Measurements from ENCODE around the gene BORCS6.

The BORCS6 gene

DNA sequence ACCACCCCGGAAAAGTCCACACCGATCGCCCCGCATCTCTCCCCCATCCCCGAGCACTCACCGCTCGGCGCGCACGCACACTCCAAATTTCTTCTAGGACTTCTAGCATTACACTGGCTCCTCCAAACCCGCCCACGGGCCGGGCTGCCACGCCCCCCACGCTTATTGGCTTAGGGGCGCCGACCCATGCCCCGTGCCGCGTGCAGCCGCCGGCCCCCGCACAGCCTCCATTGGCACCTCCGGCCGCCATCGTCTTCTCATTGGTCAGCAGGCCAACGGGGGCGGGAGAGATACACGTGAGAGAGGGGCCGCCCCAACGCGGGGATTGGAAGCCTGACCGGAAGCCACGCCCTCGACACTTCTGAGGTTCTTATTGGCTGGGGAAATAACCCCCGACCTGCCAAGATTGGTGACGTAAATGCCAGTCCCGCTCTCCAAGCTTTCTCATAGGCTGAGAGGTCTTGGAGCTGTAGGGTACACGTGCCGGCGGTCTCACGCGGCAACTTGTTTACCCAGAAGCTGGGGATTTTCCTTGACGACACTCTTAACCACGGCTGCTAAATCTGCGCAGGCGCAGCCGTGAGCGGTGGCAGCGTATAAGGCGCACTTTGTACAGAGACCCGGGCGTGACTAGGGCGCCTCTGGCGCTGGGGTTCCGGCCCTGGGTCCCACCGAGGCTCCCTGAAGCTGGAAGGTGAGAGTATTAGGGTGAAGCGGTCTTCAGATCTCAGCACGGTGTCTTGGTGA, 33.6 kb downstream of the BORCS6 start:
- TF ChIP-seq GABPA (IDR thresholded peaks at IDR 0.05; ENCODE audit: low read depth), result peak; percentile 42; the same call in 1 of the 2 replicates
- TF ChIP-seq POLR2AphosphoS5 (IDR thresholded peaks at IDR 0.05; ENCODE audit: low read depth), result no peak
- no peak for TF ChIP-seq CTCF (IDR thresholded peaks at IDR 0.05; ENCODE audit: insufficient read depth, low read length)
- no peak for TF ChIP-seq SPI1 (IDR thresholded peaks at IDR 0.05; ENCODE audit: borderline replicate concordance, low read depth)
- TF ChIP-seq REST (IDR thresholded peaks at IDR 0.05; ENCODE audit: insufficient replicate concordance, low read depth), result peak; percentile 38
- no peaks in the 10 kb centered on the region for H3K27me3 ChIP-seq (ENCODE audit: insufficient read depth, poor library complexity, severe bottlenecking)
- peak overlapping the region; percentile 47 for H3K4me3 ChIP-seq (replicated peaks; ENCODE audit: insufficient read depth, low read length)
- peak; percentile 94 to 99 for DNase-seq (ENCODE audit: low read depth in 1 of 2, low spot score in 1 of 2)
- peak overlapping the region; percentile 75 for H3K27ac ChIP-seq (replicated peaks)

DNA sequence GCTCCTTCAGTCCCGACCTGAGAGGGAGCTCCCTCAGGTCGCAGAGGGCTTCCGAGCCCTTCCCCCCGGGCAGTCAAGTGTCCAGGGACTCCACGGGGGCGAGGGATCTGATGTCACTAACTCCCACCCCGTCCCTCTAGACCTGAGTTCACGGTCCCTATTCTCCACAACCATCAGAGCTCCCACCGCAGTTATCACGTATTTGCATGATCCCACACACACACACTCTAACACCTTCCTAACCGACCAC, 34.1 kb downstream of the BORCS6 start:
- DNase-seq (ENCODE audit: low read depth in 1 of 2, low spot score in 1 of 2), result no peak
- Histone ChIP-seq H3K27me3 (ENCODE audit: insufficient read depth, poor library complexity, severe bottlenecking) (no peaks in the 10 kb centered on the region), H3K4me3 (replicated peaks; ENCODE audit: insufficient read depth, low read length) (peak overlapping the region; percentile 47), H3K27ac (replicated peaks) (peak overlapping the region; percentile 56)
- TF ChIP-seq POLR2AphosphoS5 (IDR thresholded peaks at IDR 0.05; ENCODE audit: low read depth), result no peak

GRCh38 chr17:8155231-8155995, 34.6 kb downstream of the BORCS6 start:
- TF ChIP-seq GABPA (IDR thresholded peaks at IDR 0.05; ENCODE audit: low read depth) (no peak), REST (IDR thresholded peaks at IDR 0.05; ENCODE audit: insufficient replicate concordance, low read depth) (no peak), SPI1 (IDR thresholded peaks at IDR 0.05; ENCODE audit: borderline replicate concordance, low read depth) (no peak), CTCF (IDR thresholded peaks at IDR 0.05; ENCODE audit: insufficient read depth, low read length) (no peak), POLR2AphosphoS5 (IDR thresholded peaks at IDR 0.05; ENCODE audit: low read depth) (no peak)
- Histone ChIP-seq H3K27ac (replicated peaks) (peak overlapping the region; percentile 56), H3K4me3 (replicated peaks; ENCODE audit: insufficient read depth, low read length) (peak overlapping the region; percentile 47), H3K27me3 (ENCODE audit: insufficient read depth, poor library complexity, severe bottlenecking) (no peaks in the 10 kb centered on the region)
- no peak for DNase-seq (ENCODE audit: low read depth in 1 of 2, low spot score in 1 of 2)

DNA sequence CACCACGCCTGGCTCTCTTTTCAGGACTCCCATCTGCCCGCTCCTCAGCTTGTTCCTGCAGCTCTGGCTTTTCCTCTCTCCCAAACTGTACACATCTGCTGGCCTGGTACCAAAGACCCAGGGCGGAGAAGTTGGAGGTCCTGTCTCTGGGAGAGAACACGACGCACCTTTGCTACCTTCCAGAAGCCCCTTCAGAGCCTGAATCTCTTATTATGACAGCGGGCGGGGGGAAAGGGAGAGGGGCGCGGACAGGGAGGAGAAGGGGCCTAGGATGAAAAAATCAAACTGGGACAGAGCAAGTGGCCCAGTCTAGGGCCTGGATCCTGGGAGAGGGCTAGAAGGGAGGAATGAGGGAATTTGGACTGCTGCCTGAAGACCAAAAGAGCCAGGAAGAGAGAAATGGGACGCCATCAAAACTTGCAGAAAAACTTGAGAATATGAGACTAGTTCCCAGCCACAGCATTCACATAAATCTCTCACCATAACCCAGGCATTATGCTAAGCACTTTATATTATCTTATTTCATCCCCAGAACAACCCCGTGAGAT, 35.3 kb downstream of the BORCS6 start:
- no peak for DNase-seq (ENCODE audit: low read depth in 1 of 2, low spot score in 1 of 2)
- TF ChIP-seq POLR2AphosphoS5 (IDR thresholded peaks at IDR 0.05; ENCODE audit: low read depth) (no peak), REST (IDR thresholded peaks at IDR 0.05; ENCODE audit: insufficient replicate concordance, low read depth) (no peak), GABPA (IDR thresholded peaks at IDR 0.05; ENCODE audit: low read depth) (no peak), CTCF (IDR thresholded peaks at IDR 0.05; ENCODE audit: insufficient read depth, low read length) (no peak), SPI1 (IDR thresholded peaks at IDR 0.05; ENCODE audit: borderline replicate concordance, low read depth) (no peak)
- peak overlapping the region; percentile 61; the same call in 1 of the 2 replicates for H3K27ac ChIP-seq (replicated peaks)
- no peak overlapping the region for H3K4me3 ChIP-seq (replicated peaks; ENCODE audit: insufficient read depth, low read length)
- no peaks in the 10 kb centered on the region for H3K27me3 ChIP-seq (ENCODE audit: insufficient read depth, poor library complexity, severe bottlenecking)

All from HL-60 (cell line).